ENCODE data around the gene ITGB2.

GRCh38 chr21:44959376-44960091 is 38.8 kb upstream of the ITGB2 start:
- no peak for TF ChIP-seq JUND (IDR thresholded peaks at IDR 0.05)
- no peak for TF ChIP-seq ELF1 (IDR thresholded peaks at IDR 0.05)
